Transverse colon (tissue), 3 donors: Measurements from ENCODE around the gene TRAF3.

Experiments used
- CTCF ChIP-seq, 5 experiments: fragments of 200-600 bp in 3 of 5; fragments of 450-650 bp in 2 of 5; sonication (generic) in 3 of 5; IDR thresholded peaks; 1 replicate in 2 of 5; 2 replicates in 3 of 5; pipeline ENCODE4 v1.5.1; 2016 to 2017; ENCODE audit warnings: antibody characterized with exemption in 5 of 5, inconsistent platforms in 3 of 5, mild to moderate bottlenecking in 2 of 5, moderate library complexity in 1 of 5
- EP300 ChIP-seq: sonication (generic); formaldehyde crosslinking; IDR thresholded peaks from one replicate; pipeline ENCODE4 v1.6.1; 2017; ENCODE audit warnings: antibody characterized with exemption, low read depth
- POLR2A ChIP-seq: fragments of 450-650 bp; IDR thresholded peaks from one replicate; pipeline ENCODE4 v1.6.1; 2016; ENCODE audit warnings: antibody characterized with exemption, mild to moderate bottlenecking, moderate library complexity

GRCh38 chr14:102908766-102909455 lies 131.7 kb downstream of the TRAF3 start:
- TF ChIP-seq POLR2A (no peak), CTCF (IDR thresholded peaks at IDR 0.05) (no peak), EP300 (no peak)
